ENCODE data around the gene LILRA6.
A peak's percentile ranks its signal among the peaks of the same experiment; 100 is the strongest.
"Not testable (repeated sequence)": the region's sequence is repeated elsewhere in the genome, so short reads cannot be mapped to it uniquely, and the experiment has no call there.

The LILRA6 gene

GRCh38 chr19:54229146-54229545, 13.4 kb downstream of the LILRA6 start:
- DNase-seq = no peak

GRCh38 chr19:54224619-54225018, 18.0 kb downstream of the LILRA6 start:
- not testable (repeated sequence) for DNase-seq

GRCh38 chr19:54223937-54224281, 18.7 kb downstream of the LILRA6 start:
- DNase-seq = not testable (repeated sequence)

GRCh38 chr19:54223277-54223936, 19.2 kb downstream of the LILRA6 start:
- DNase-seq = not testable (repeated sequence)

- DNase-seq = not testable (repeated sequence)
Observed at GRCh38 chr19:54222474-54223276, 19.9 kb downstream of the LILRA6 start, which contains the start of gene LILRB3. Gene LILRB3 (minus strand): TSS chr19:54223007. CDS start chr19:54222976, 31 bp downstream.

- not testable (repeated sequence) for DNase-seq
Observed at GRCh38 chr19:54221947-54222346, 20.6 kb downstream of the LILRA6 start.

- not testable (repeated sequence) for DNase-seq
Observed at GRCh38 chr19:54219702-54220101, 22.9 kb downstream of the LILRA6 start.

GRCh38 chr19:54218960-54219661, 23.5 kb downstream of the LILRA6 start:
- DNase-seq = no peak

- no peak for DNase-seq
Observed at GRCh38 chr19:54218259-54218658, 24.3 kb downstream of the LILRA6 start.

- DNase-seq = not testable (repeated sequence)
Observed at GRCh38 chr19:54217517-54218247, 24.9 kb downstream of the LILRA6 start.

GRCh38 chr19:54216869-54217268, 25.7 kb downstream of the LILRA6 start:
- no peak for DNase-seq

GRCh38 chr19:54214734-54215133, 27.9 kb downstream of the LILRA6 start:
- DNase-seq = not testable (repeated sequence)

- not testable (repeated sequence) for DNase-seq
Observed at GRCh38 chr19:54214217-54214616, 28.4 kb downstream of the LILRA6 start.

- no peak for DNase-seq
Observed at GRCh38 chr19:54211235-54211634, 31.4 kb downstream of the LILRA6 start.

GRCh38 chr19:54209811-54210494, 32.6 kb downstream of the LILRA6 start:
- DNase-seq = no peak

- peak; percentile 84 for DNase-seq
Observed at GRCh38 chr19:54209058-54209810, 33.4 kb downstream of the LILRA6 start.

- DNase-seq = peak; percentile 86
Observed at GRCh38 chr19:54208784-54209057, 33.9 kb downstream of the LILRA6 start.

- DNase-seq = peak; percentile 84
Observed at GRCh38 chr19:54207983-54208783, 34.4 kb downstream of the LILRA6 start.

- no peak for DNase-seq
Observed at GRCh38 chr19:54207676-54207982, 35.0 kb downstream of the LILRA6 start.

- DNase-seq = peak; percentile 72
Observed at GRCh38 chr19:54207193-54207592, 35.4 kb downstream of the LILRA6 start.

- peak; percentile 71 for DNase-seq
Observed at GRCh38 chr19:54206831-54207177, 35.8 kb downstream of the LILRA6 start.
